Measurements from ENCODE around the gene DLEU7.

Gene DLEU7

DNA sequence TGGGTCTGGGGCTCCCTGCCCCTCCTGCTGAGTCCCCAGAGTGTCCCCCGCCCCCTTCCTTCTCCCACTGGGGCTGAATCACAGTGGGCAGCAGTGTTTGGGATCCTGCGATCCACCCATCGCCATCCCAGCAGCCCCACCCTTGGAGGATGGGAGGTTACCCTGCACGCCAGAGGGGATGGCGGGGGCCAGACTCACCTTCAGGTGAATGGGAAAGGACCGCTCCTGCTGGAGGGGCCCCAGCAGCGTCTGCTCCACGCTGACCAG, 569 bp downstream of the DLEU7 start:
- no peak for DNase-seq (ENCODE audit: low read depth)

DNA sequence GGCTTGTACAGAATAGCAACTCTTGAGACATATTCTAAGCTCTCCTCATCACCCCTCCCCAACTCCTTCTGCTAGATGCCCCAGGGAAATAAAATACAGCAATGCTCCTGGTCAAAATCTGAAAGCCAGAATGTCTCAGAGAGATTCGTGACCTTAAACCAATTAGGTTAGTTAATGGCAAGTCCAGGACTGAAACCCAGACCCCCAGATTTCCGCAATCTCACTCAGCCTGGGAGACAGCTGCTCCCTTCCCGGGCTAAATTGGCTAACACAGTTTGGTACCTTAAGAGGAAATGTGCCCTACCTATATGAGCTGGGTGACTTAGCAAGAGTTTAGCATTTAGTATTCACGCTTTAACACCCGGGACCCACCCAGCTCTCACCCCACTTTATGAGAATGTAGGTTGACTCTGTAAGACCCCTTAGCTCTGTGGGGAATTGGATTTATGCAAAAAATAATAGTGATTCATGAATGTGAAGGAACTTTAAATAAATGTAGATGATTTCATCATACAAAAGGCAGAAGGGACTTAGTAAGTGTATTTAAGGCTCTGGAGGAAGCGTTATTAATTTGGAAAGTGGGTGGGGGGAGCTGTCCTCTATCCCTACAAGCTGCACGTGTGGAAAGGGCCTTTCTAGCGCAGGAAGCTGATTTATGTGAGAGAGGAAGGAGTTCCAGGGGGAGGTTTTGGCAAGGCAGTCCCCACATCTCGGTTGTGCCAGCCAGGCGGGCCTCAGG, 1.1 kb downstream of the DLEU7 start:
- DNase-seq (ENCODE audit: low read depth), result no peak

DNA sequence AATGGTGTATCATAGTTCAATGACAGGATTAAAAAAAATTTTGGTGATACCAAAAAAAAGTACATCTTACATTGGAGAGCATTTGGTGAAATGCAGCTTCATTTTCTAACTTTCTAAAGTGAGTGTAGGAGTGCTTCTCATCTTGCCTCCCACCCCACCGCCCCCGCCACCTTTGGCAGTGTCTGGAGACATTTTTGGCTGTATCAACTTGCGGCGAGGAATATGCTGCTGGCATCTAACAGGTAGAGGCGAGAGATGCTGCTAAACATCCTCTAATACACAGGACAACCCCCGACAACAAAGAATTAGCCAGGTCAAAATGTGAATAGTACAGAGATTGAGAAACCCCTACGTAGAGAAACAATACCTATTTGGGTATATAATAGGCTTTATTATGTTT, 1.7 kb downstream of the DLEU7 start:
- DNase-seq (ENCODE audit: low read depth), result no peak

DNA sequence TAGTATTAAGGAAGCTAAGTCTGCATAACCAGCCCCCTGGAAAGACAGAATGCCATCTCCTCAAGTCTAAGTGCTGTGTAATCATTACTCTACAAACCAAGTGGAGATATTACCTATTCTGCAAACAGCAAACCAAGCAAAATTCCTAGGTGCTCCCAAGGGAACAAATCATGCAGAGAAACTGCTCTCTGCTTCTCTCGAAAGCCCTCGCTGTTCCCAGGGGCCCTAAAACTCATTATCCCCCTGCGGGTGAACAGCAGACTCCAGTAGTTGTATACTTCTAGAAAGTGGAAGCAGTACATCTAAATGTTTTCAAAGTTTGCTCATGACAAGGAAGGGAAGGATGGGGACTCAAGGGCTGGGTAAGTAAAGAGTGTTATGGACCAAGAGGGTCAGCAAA, 3.2 kb downstream of the DLEU7 start:
- DNase-seq (ENCODE audit: low read depth), result no peak

DNA sequence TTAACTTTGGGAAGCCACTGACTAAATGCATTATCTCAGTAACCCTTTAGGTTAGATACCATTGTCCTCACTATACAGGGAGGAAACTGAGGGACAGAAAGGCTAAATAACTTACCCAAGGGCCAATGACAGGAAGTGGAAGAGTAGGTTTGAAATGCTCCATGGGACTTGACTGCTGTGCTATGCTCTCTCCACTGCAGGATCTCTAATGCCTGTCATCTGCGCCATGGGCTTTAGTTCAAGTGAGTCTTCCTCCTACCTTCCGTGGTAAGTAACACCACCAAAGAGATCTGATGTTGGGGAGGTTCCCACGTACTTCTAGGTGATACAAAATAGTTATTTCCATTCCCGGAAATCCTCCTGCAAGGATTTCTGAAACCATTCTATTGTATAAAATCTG, 3.7 kb downstream of the DLEU7 start:
- no peak for DNase-seq (ENCODE audit: low read depth)

DNA sequence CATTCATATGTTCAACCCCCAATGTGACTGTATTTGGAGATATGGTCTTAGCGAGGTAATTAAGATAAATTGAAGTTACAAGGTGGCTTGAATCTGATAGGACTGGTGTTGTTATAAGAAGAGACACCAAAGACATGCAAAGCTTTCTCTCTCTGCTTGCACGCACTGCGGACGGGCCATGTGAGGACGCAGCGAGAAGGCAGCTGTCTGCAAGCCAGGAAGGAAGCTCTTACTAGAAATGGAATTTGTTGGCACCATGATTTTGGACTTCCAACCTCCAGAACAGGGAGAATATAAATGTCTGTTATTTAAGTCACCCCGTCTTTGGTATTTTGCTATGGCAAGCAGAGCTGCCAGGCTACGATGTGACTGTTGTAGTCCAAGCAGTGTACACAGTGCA, 4.8 kb downstream of the DLEU7 start:
- DNase-seq (ENCODE audit: low read depth), result no peak

DNA sequence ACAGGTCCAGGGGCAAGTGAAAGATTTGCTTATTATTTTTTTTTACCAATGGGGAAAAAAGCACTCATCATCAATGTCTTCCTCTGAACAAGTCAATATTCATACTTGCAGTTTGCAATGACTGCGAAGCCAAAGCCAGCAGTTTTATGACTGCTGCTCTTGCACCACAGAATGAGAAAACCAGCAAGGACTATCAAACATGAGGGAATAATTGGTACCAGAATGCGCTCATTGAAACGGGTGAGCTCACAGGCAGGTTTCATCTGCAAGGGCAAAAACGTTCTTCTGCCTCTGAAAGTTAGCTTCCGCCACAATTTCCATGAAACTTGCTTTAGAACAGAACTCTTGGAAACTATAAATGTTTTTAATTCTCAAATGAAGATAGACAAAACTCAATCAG, 5.5 kb downstream of the DLEU7 start:
- DNase-seq (ENCODE audit: low read depth), result peak; percentile 28

DNA sequence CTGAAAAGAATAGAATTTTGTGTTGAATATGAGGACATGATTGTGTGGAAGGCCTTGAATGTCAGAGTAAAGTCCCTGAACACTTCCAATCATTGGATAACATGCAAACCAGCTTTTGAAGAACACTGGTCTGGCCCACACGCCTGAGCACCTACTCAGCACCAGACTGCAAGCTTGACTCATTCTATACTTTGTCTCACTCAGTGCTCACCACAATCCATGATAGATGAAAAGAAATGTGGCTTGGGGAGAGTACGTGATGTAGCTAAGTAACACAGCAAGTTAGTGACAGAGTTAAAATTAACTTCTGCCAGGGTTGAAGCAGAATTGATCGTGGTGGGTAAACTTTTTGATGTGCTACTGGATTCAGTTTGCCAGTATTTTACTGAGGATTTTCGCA, 12.0 kb downstream of the DLEU7 start:
- DNase-seq (ENCODE audit: low read depth), result no peak

DNA sequence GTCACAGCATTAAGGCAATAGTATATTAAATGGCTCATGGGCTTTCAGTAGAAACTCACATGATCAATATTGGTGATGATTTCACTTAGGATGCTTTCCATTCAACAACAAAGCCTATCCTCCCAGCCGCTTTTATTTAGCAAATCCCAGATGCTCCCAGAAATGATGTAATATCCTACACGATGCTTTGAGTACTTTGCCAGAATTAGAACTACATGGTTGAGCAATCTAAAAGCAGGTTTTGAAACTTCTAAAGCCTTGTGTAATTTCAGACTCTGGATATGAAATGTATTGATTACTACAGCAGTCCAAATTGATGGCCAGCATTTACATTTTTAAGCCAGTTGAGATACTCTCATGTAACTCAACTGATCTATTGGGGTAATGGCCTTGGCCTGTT, 13.6 kb downstream of the DLEU7 start:
- DNase-seq (ENCODE audit: low read depth), result peak; percentile 62

DNA sequence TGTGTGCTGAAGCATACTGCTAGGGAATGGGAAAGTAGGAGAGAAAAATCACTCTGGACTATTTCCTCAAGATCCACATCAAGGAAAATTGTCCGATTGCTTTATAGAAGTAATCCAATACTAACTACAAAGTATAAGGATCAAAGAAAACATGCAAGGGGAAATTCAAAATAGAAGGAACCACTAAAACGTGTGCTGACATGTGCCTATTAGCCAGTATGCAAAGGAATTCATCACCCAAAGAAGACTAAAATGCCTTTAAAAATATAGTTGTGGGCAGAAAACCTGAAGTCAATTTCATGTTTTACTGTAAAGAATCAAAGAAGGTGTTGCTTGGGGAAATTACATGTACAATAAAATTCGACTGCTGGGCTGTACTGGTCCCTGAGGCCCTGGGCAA, 14.3 kb downstream of the DLEU7 start:
- no peak for DNase-seq (ENCODE audit: low read depth)

DNA sequence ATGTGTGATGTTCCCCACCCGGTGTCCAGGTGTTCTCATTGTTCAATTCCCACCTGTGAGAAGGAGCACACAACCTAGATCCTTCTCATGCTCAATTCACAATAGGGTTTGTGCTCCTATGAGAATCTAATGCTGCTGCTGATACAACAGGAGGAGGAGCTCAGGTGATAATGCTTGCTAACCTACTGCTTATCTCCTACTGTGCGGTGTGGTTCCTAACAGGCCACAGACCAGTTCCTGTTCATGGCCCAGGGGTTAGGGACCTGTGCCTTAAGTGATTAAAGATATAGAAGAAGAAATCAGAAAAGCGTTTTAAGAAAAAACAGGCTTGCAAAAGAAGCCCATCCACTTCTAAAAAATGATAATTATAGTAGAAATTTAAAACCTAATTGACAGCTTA, 17.5 kb downstream of the DLEU7 start:
- no peak for DNase-seq (ENCODE audit: low read depth)

DNA sequence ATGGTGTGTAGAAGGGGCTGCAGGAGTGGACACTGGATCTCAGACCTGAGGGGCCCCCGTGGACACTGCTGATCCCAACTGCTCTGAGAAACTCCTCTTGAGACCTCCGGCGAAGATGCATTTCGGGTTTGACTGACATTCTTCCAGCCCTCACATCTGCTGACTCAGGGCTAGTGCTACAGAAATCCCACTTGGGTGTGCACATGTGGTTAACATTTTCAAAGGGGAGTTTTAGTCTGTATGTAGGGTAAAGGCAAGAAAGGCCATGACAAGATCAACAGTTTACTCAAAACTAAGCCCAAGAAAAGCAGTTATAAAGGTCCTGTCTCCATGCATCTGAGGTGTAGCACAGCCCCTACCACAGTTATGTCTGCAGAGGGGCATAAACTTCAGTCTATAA, 31.2 kb downstream of the DLEU7 start:
- no peak for DNase-seq (ENCODE audit: low read depth)

DNA sequence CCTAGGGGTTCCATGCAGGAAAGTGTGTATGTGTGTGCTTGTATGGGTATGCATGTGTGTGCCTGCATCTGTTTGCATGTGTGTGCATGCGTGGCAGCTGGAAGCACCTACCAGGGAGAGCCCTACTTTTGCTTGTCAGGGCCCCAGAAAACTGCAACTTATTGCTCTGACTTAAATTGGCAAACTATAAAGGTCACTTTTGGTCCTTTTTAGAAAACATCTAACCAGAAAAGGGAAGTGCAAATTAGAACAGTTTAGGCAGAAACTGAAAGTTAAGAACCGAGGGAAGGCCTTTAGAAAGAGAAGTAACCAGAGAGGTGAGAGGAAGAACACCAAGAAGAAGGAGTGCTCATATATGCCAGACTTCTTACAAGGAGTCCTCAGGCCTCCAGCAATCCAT, 32.5 kb downstream of the DLEU7 start:
- no peak for DNase-seq (ENCODE audit: low read depth)

DNA sequence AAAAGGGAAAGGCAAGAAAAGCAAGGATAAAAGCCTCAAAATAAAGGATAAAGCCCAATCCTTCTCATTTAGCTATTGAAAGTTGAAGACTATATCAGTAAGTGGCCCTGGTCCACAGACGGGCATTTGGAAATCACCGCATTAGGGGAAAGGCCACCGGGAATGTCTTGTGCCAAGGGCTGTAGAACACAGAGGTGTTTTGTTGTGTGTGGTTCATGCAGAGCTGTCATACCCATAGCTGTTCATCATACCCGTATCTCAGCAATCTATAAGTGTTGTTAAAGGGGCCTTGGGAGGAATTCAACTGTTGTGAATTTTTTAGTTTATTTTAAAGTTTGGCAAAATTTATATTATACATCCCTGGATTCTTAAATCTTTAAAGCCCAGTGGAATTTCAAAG, 33.0 kb downstream of the DLEU7 start:
- no peak for DNase-seq (ENCODE audit: low read depth)

DNA sequence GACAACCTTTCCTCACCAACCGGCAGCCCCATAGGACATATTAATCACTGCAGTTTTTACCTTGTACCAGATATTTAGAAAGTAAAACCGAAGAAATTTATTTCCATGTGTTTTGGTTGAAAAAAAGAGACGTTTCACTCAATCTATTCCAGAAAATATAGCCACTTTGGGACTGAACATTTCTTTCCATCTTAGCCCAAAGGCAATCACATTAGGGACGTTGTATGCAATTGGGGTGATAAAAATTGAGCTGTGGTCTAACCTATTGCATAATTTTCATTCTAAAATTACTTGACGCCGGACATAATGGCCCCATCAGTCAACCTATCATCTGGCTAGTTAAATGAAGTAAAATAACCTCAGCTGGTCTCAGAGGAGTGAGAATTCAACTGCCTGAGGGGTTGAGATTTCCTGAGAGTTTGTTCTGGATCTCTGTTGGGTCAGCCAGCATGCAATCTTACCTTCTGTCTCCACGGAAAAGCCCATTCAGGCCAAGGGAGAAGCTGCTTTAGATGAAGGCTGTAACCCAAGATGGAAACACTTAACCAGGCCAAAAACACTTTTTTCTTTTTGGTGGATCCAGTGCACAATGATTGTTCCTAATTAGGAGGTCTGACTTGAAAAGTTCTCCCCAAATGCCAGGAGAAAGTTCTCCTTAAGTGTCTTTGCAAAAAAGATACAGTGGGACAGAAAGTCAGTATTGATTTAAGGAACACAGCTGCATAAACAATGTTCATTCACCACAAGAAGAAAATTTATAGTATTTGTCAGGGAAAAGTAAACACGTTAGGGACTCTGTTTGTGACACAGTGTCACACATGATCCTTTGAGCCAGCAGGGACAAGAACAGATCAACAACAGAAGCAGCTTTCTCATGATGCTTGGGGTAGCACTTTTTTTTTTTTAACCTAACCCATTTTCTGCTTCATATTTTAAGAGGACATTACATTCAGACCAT, 34.1 kb downstream of the DLEU7 start:
- no peak for DNase-seq (ENCODE audit: low read depth)

DNA sequence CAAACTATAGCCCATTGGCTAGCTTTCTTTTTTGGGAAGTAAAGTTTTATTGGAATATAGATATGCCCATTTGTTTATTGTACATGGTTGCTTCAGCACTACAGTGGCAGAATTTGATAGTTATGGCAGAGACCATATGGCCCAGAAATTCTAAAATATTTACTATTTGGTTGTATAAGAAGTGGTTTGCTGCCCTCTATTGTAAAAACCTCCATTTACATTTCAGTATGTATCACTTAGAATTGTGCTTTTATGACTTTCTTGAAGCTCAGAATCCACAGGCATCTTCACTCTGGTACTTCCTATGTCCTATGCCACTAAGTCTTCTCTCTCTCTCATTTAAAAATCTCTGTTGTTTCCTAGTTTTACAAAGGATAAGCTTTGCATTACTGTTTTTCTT, 37.7 kb downstream of the DLEU7 start:
- no peak for DNase-seq (ENCODE audit: low read depth)

DNA sequence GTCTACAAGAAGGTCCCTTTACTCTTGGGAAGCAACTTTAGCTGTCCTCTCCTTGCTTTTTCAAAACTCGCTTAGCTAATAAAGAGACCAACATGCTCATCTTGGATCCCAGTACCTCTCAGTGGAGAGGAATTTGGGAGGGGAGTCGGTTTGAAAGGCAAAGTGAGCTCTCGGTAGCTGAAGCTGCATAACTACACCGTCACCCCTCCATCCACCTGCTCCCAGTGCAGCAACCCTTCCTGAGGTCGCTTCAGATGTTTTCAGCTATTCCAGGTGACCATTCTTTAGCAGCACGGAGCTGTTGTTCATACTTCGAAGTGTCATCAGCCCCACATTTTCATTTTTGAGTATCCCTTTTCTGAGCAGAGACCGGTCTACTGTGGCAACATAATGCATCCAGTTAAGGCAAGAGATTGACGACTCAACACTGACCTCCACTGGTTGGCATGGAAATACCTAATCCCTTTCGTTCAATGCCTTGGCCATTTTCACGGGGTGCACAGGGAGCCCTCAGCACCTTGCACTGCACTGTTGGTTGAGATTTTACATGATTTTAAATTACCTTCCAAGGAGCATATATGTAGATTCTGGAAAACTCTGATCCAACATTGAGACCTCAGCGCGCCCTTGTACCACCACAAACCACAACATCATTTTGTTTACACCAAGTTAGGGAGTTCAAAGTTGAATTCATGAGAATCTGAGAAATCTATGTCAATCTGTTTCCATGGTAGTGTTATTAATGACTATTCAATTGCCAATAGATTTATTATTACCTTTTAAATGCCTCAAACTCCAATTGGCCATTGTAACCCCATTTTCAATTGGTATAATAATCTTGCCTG, 42.2 kb downstream of the DLEU7 start:
- DNase-seq (ENCODE audit: low read depth), result no peak

DNA sequence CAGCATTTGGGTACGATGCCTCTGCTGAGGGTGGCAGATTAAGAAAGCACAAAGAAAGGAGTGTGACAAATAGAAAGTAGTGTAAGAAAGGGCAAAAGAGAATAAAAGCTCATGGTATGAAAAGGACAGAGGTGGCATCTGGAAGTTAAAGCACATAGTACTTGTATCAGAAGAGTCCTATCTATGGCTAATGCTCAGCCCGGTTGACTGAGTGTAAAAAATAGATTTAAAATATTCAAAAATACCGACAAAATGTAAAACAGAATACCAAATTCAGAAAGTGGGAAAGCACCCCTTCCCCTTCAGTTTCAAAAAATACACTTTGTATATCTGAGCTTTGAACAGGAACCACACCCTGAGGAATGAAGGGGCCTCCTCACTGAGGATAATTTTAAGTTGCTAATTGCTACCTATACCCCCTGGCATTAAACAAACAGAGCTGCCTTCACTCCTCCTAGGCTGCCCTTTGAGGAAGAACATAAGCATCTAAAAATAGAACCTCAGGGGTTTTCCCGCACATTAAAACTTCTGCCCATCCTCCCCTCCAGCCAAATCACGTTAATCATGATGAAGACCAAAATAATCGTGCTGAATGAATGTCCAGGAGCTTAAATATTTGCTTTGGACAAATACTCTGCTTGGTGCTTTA, 43.3 kb downstream of the DLEU7 start:
- no peak for DNase-seq (ENCODE audit: low read depth)

DNA sequence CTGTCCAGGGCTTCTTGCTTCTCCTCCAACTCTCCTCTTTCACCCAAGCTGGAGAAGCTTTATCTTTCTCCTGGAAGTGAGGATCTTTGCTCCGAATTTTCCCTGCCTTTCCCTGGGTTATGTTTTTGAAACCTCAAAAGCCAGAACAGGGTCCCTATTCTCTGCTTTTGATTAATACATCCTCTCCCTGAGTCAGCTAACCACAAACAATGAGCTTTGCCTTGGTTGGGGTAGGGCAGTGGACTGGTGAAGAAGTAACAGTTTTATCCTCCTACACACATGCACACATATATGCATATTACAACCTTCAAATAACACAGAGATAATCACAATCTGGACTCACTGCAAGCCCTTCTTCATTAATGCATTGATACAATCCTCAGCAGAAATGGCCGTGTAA, 44.6 kb downstream of the DLEU7 start:
- no peak for DNase-seq (ENCODE audit: low read depth)

DNA sequence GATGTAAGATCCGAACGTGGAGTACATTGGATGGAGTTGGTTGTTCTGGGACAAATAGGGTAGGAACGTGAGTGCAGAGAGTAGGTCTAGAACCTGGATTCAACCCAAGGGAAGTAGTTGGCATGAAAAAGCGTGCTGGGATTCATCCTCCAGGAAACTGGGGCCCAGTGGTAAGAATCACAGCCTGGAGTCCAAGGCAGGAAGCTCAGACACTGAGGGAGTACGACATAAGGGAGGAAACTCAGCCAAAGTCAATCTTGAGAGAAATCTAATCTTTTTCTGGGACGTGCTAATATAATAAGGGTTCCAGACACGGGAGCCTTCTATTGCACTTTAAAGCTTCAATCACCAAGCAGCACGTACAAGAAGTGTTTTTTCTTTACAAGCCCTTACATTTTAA, 46.4 kb downstream of the DLEU7 start:
- DNase-seq (ENCODE audit: low read depth), result no peak

DNA sequence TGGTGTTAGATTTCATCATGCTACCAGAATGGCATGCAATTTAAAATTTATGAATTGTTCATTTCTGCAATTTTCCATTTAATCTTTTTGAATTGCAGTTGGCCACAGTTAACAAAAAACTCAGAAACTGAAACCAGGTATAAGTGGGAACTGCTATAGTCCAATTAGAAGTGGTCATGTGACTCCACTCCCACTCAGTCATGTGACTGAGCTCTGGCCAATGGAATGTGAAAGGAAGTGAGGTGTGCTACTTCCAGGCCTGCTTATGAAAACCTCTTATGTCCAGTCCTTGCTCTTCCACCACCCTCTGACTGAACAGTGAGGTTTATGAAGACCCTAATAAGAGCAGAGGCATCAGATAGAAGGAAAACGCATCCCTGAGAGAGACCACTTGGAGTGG, 47.0 kb downstream of the DLEU7 start:
- no peak for DNase-seq (ENCODE audit: low read depth)

DNA sequence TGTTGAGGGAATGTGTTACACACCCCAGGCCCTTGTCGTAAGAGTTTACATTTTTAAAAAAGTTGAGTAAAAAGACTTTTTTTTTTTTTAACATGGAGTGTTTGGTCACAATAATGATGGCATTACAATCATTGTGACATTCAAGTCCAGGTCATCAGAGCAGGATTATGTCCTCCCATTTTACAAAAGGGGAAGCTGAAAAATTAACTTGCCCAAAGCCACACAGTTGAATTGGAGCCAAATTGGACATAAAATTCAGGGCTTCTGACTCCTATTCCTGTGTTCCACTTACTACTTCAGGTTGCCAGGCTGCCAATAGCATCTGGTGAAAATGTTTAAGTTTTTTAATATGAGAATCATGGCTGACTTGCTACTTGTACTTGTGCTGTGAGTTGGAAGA, 49.3 kb downstream of the DLEU7 start:
- no peak for DNase-seq (ENCODE audit: low read depth)
